OCI-LY7 (cell line): ENCODE data around the gene RPS19.

Source experiments
- CTCF ChIP-seq: fragments of 200-600 bp; sonication (generic); conservative IDR thresholded peaks from 2 replicates; pipeline ENCODE4 v1.5.1; 2014; ENCODE audit warnings: mild to moderate bottlenecking, antibody characterized with exemption, low read length, moderate library complexity, mixed read lengths
- EZH2phosphoT487 ChIP-seq: fragments of 200-600 bp; sonication (generic); IDR thresholded peaks from 2 replicates; pipeline ENCODE4 v1.6.1; 2018; ENCODE audit warnings: low read depth, borderline replicate concordance, mild to moderate bottlenecking, mixed run types, antibody characterized with exemption, low read length, moderate library complexity, mixed read lengths

- TF ChIP-seq CTCF (no peak), EZH2phosphoT487 (no peak)
Observed at GRCh38 chr19:41913538-41914423, 53.7 kb downstream of the RPS19 start.
